Eye (tissue), 1 donor: Measurements from ENCODE around the gene SOWAHB.

ENCODE experiments used
- DNase-seq: peaks from one replicate; pipeline ENCODE4 v3.0.0-alpha.2; 2015

The SOWAHB gene

GRCh38 chr4:76851375-76851774 lies 46.6 kb downstream of the SOWAHB start:
- DNase-seq, result no peak

GRCh38 chr4:76850010-76850441 lies 47.9 kb downstream of the SOWAHB start:
- DNase-seq, result no peak
